HepG2 (cell line): ENCODE measurements around the gene MLYCD. TPM values are rescaled to one million over a fixed set of nuclear protein-coding genes. Genes with fewer than 3 reads are reported as not detected.

Source experiments
- CBFB ChIP-seq: sonication (generic); formaldehyde crosslinking; IDR thresholded peaks from 2 replicates; pipeline ENCODE4 v1.4.0; 2020; ENCODE audit warnings: missing genetic modification reagents
- HMG20B ChIP-seq: conservative IDR thresholded peaks from 2 replicates; pipeline ENCODE4 v1.6.1; 2016; ENCODE audit warnings: missing genetic modification reagents, missing compliant biosample characterization
- KDM3A ChIP-seq: IDR thresholded peaks from 2 replicates; pipeline ENCODE4 v1.6.1; 2018; ENCODE audit warnings: low read depth, missing compliant biosample characterization
- SCMH1 ChIP-seq: sonication (generic); formaldehyde crosslinking; IDR thresholded peaks from 2 replicates; pipeline ENCODE4 v1.9.0; 2021; ENCODE audit warnings: missing genetic modification reagents, mild to moderate bottlenecking, borderline replicate concordance
- TARDBP ChIP-seq: sonication (generic); formaldehyde crosslinking; IDR thresholded peaks from 2 replicates; pipeline ENCODE4 v1.8.0; 2022; ENCODE audit warnings: mild to moderate bottlenecking, missing genetic modification reagents
- TGIF2 ChIP-seq: IDR thresholded peaks from 2 replicates; pipeline ENCODE4 v1.6.1; 2016; ENCODE audit warnings: control low read depth, missing compliant biosample characterization
- ZNF644 ChIP-seq: IDR thresholded peaks from 2 replicates; pipeline ENCODE4 v1.6.1; 2016; ENCODE audit warnings: low read depth
- polyA plus RNA-seq, 8 experiments: library from polyadenylated mRNA; depleted of rRNA in 3 of 8; stranded (reverse) in 7 of 8; unstranded in 1 of 8; fragments of >200 nt; fragmentation: Illumina TruSeq in 4 of 8; extraction: Trizol in 4 of 8; gene quantifications; 2 replicates each; pipeline versions ENCODE4 v1.2.1 to v1.2.3, GENCODE V29; 2011 to 2016; ENCODE audit warnings: low read depth in 4 of 8, missing spikeins in 1 of 8, mixed read lengths in 1 of 8; ENCODE audit not compliant: insufficient read depth in 1 of 8
- total RNA-seq, 5 experiments: library from RNA; depleted of rRNA; stranded (reverse); fragments of >200 nt; fragmentation: Illumina TruSeq; extraction: Trizol; gene quantifications; 2 replicates each; pipeline ENCODE4 v1.2.3, GENCODE V29; 2016; ENCODE audit warnings: low read depth in 1 of 5
- TF ChIP-seq, protein P1 (sequence below): sonication (generic); formaldehyde crosslinking; IDR thresholded peaks from 2 replicates; pipeline ENCODE4 v1.9.0; 2021; ENCODE audit warnings: missing genetic modification reagents, mild to moderate bottlenecking, borderline replicate concordance
- TF ChIP-seq, protein P2 (sequence below): sonication (generic); formaldehyde crosslinking; IDR thresholded peaks from one replicate; pipeline ENCODE4 v1.5.1; 2020; ENCODE audit warnings: mild to moderate bottlenecking, missing genetic modification reagents; ENCODE audit errors: not compliant biosample characterization
- TF ChIP-seq, protein P3 (sequence below): sonication (generic); formaldehyde crosslinking; IDR thresholded peaks from 2 replicates; pipeline ENCODE4 v1.8.1; 2023; ENCODE audit warnings: mild to moderate bottlenecking, missing genetic modification reagents, borderline replicate concordance

Gene MLYCD
- total and polyA plus RNA-seq, 2 of the 13 experiments (the other 11 are each of a cell fraction or from before 2014, with no cell fraction given) = 1.8 to 4.0 TPM

DNA sequence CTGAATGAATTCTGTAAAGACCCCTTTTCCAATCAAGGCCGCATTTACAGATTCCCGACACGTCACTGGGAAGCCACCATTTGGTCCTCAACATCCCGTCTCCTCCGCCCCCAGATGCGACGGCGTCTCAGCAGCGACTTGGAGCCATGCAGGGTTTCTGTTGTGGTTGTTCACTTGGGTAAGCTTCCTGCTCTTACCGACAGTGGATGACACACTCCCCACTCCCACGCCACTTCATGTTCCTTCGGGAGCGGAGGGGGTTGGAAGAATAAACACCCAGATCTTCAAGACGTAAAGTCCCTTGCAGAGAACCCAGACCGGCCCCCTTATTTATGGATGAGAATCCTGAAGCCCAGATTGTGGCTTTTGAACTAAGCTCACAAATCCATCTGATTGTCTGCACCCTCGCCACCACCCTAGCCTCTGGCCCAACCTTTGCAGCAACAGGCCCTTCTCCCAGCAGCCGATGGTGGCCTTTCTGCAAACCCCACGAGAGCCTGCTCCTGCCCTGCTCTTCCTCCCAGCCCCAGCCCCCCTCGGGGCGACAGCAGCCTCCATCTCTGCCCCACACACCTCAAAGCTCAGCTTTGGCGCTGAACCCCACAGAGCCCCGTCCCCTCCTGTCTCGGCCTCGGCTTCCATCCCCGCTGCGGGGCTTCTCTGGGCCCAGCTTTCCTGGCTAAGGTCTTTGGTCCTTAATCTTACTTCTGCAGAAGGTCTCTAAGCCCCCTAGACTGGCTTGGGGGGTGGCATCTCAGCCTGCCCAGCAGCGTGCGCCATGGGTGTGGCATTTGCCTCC, 35.2 kb downstream of the MLYCD start (continued):
- TF ChIP-seq, protein P1, sequence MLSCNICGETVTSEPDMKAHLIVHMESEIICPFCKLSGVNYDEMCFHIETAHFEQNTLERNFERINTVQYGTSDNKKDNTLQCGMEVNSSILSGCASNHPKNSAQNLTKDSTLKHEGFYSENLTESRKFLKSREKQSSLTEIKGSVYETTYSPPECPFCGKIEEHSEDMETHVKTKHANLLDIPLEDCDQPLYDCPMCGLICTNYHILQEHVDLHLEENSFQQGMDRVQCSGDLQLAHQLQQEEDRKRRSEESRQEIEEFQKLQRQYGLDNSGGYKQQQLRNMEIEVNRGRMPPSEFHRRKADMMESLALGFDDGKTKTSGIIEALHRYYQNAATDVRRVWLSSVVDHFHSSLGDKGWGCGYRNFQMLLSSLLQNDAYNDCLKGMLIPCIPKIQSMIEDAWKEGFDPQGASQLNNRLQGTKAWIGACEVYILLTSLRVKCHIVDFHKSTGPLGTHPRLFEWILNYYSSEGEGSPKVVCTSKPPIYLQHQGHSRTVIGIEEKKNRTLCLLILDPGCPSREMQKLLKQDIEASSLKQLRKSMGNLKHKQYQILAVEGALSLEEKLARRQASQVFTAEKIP = no peak
- TF ChIP-seq, protein P2, sequence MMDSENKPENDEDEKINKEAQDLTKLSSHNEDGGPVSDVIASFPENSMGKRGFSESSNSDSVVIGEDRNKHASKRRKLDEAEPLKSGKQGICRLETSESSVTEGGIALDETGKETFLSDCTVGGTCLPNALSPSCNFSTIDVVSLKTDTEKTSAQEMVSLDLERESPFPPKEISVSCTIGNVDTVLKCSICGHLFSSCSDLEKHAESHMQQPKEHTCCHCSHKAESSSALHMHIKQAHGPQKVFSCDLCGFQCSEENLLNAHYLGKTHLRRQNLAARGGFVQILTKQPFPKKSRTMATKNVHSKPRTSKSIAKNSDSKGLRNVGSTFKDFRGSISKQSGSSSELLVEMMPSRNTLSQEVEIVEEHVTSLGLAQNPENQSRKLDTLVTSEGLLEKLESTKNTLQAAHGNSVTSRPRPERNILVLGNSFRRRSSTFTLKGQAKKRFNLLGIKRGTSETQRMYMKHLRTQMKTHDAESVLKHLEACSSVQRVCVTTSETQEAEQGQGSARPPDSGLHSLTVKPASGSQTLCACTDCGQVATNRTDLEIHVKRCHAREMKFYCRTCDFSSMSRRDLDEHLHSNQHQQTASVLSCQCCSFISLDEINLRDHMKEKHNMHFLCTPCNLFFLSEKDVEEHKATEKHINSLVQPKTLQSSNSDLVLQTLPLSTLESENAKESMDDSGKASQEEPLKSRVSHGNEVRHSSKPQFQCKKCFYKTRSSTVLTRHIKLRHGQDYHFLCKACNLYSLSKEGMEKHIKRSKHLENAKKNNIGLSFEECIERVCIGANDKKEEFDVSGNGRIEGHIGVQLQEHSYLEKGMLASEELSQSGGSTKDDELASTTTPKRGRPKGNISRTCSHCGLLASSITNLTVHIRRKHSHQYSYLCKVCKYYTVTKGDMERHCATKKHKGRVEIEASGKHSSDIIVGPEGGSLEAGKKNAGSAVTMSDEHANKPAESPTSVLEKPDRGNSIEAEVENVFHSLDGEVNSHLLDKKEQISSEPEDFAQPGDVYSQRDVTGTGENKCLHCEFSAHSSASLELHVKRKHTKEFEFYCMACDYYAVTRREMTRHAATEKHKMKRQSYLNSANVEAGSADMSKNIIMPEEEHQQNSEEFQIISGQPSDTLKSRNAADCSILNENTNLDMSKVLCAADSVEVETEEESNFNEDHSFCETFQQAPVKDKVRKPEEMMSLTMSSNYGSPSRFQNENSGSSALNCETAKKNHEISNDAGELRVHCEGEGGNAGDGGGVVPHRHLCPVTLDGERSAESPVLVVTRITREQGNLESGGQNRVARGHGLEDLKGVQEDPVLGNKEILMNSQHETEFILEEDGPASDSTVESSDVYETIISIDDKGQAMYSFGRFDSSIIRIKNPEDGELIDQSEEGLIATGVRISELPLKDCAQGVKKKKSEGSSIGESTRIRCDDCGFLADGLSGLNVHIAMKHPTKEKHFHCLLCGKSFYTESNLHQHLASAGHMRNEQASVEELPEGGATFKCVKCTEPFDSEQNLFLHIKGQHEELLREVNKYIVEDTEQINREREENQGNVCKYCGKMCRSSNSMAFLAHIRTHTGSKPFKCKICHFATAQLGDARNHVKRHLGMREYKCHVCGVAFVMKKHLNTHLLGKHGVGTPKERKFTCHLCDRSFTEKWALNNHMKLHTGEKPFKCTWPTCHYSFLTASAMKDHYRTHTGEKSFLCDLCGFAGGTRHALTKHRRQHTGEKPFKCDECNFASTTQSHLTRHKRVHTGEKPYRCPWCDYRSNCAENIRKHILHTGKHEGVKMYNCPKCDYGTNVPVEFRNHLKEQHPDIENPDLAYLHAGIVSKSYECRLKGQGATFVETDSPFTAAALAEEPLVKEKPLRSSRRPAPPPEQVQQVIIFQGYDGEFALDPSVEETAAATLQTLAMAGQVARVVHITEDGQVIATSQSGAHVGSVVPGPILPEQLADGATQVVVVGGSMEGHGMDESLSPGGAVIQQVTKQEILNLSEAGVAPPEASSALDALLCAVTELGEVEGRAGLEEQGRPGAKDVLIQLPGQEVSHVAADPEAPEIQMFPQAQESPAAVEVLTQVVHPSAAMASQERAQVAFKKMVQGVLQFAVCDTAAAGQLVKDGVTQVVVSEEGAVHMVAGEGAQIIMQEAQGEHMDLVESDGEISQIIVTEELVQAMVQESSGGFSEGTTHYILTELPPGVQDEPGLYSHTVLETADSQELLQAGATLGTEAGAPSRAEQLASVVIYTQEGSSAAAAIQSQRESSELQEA (CRISPR knock-in tag) = no peak
- TF ChIP-seq KDM3A (CRISPR knock-in tag) (no peak), TARDBP (CRISPR knock-in tag) (no peak), HMG20B (no peak), SCMH1 (no peak), TGIF2 (CRISPR knock-in tag) (no peak), CBFB (CRISPR knock-in tag) (no peak), ZNF644 (CRISPR knock-in tag) (no peak)
- TF ChIP-seq, protein P3, sequence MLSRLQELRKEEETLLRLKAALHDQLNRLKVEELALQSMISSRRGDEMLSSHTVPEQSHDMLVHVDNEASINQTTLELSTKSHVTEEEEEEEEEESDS (CRISPR knock-in tag) = no peak
